Mucosa of stomach (tissue), 1 donor: ENCODE data around the gene WDR75.

Experiments
- H3K27me3 ChIP-seq: one replicate; pipeline ENCODE4 v1.7.0; 2013; ENCODE audit warnings: mild to moderate bottlenecking, low read length; ENCODE audit not compliant: control insufficient read depth, insufficient read depth
- H3K36me3 ChIP-seq: one replicate; pipeline ENCODE4 v1.7.0; 2013; ENCODE audit warnings: low read length; ENCODE audit not compliant: control insufficient read depth, insufficient read depth
- H3K4me1 ChIP-seq: one replicate; pipeline ENCODE4 v1.7.0; 2013; ENCODE audit warnings: mild to moderate bottlenecking, low read length; ENCODE audit not compliant: control insufficient read depth, insufficient read depth
- H3K4me3 ChIP-seq: one replicate; pipeline ENCODE4 v1.7.0; 2013; ENCODE audit warnings: low read length
- H3K9ac ChIP-seq: one replicate; pipeline ENCODE4 v1.7.0; 2013; ENCODE audit warnings: mild to moderate bottlenecking, low read length, moderate library complexity
- H3K9me3 ChIP-seq: one replicate; pipeline ENCODE4 v1.7.0; 2013; ENCODE audit warnings: mild to moderate bottlenecking, low read length, moderate library complexity; ENCODE audit not compliant: control insufficient read depth
- donor health status: Pancreatic carcinoma.

The WDR75 gene

DNA sequence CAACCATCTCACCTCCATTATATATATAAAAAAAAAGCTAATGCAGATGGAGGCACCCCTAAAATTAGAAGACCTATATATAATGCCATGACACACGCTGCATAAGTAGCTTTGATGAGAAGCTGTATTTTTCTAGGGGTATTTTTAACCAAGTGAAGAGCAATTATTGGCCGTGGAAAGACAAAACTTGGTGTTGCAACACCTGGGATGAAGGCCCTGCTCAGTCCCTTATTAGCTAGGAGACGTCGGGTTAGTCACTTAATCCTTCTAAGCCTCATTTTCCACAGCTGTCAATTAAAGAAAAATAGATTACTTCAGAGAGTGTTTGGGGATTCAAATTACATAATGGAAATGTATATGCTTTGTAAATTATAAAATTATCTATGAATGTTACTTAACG lies 63.0 kb downstream of the WDR75 start:
- no peaks in the 10 kb centered on the region for H3K27me3 ChIP-seq
- H3K9ac ChIP-seq: no peak overlapping the region
- H3K4me3 ChIP-seq: no peak overlapping the region
- H3K4me1 ChIP-seq: peaks cover 34% of the 10 kb centered on the region
- no peaks in the 10 kb centered on the region for H3K36me3 ChIP-seq
- H3K9me3 ChIP-seq: no peaks in the 10 kb centered on the region

DNA sequence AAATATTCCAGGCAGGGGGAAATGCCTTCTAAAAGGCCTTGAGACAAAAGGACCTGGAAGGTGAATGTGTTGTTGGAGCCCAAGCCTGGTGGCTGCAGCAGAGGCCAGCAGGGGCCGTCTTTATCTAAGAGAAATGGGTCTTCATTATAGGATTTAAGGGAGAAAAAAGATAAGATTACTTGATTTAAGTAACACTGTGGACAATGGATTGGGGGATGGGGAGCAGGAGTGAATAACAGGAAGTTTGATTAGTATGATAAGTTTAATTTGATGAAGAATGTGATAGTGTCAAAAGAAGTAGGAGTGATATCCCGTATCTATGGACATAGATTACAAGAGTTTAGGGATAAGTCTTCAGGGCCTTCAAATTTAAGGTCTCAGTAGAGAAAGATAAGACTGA lies 64.2 kb downstream of the WDR75 start:
- peaks cover 32% of the 10 kb centered on the region for H3K4me1 ChIP-seq
- H3K27me3 ChIP-seq: no peaks in the 10 kb centered on the region
- no peak overlapping the region for H3K4me3 ChIP-seq
- H3K36me3 ChIP-seq: no peaks in the 10 kb centered on the region
- H3K9ac ChIP-seq: no peak overlapping the region
- H3K9me3 ChIP-seq: no peaks in the 10 kb centered on the region

DNA sequence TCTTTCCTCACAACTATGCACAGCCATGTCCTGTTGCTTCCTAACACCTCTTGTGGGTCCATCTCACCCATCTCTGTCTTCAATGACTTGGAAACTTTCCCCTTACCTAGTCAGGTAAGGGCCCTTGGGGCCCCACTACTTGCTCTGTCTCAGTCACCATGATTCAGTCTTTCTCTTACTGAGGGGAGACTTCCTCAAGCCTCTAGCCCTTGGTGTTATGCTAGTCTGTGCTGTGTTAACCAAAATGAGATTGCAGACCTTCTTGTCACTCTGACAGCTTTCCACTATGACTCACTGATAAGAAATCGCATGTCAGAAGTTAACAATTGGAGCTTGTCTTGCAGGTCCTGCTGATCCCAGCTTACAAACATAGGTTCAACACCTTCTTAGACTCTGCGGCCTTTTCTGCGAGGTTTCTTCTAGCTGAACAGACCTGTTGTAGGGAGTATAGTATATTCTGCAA lies 65.3 kb downstream of the WDR75 start:
- H3K36me3 ChIP-seq: no peaks in the 10 kb centered on the region
- no peak overlapping the region for H3K4me3 ChIP-seq
- no peaks in the 10 kb centered on the region for H3K27me3 ChIP-seq
- no peak overlapping the region for H3K9ac ChIP-seq
- H3K4me1 ChIP-seq: peaks cover 24% of the 10 kb centered on the region
- no peaks in the 10 kb centered on the region for H3K9me3 ChIP-seq

DNA sequence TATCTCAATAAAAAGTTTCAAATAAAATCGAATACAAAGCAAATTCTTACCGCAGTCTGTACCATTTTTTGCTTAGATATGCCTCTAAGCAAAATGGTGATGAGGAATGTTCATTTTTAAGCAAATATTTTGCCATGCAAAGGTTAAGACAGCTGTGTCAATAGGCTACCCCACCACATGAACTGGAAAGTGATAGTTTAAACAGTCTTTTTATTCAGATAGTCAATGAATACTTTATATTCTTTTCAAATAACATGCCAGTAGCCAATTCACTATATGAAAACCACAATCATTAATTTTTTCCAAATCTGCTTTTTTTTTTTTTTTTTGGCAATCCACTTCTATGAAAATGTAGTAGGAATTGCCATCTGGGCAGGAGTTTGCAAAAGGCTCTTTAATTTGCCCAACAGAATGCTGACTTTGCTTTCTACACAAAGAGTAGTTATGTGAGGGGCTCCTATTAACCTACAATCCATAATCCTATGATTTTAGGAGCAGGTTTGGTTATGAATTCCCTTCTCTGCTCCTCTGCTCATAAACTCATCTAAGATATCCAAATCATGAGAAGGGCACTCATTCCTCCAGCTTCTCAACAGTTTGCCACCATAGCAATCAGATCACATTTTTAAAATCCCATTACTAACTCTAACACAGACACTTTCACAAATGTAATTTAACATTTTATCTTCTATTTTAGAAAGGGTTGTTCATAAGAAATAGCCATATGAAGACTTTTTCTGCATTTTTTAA lies 70.1 kb downstream of the WDR75 start:
- peaks cover 10% of the 10 kb centered on the region for H3K4me1 ChIP-seq
- H3K27me3 ChIP-seq: no peaks in the 10 kb centered on the region
- H3K9me3 ChIP-seq: no peaks in the 10 kb centered on the region
- H3K36me3 ChIP-seq: no peaks in the 10 kb centered on the region
- H3K4me3 ChIP-seq: no peak overlapping the region
- H3K9ac ChIP-seq: no peak overlapping the region

DNA sequence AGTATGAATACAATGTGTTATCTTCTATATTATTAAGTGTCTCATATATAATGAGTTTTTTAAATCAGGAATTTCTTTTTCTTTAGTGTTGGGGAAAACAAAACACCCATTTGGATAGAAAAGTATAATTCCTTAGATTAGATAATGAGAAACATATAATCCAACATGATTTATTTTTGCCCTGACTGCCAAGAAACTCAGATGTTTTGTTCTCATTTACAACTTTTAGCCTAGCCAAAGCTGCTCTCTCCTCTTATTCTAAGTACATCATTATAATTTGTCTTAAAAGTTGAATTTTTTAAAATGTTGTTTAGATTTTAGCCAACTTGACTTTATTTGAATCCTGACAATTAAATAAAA lies 70.7 kb downstream of the WDR75 start:
- Histone ChIP-seq H3K9me3 (no peaks in the 10 kb centered on the region), H3K4me1 (peaks cover 6% of the 10 kb centered on the region), H3K27me3 (no peaks in the 10 kb centered on the region), H3K9ac (no peak overlapping the region), H3K36me3 (no peaks in the 10 kb centered on the region), H3K4me3 (no peak overlapping the region)

DNA sequence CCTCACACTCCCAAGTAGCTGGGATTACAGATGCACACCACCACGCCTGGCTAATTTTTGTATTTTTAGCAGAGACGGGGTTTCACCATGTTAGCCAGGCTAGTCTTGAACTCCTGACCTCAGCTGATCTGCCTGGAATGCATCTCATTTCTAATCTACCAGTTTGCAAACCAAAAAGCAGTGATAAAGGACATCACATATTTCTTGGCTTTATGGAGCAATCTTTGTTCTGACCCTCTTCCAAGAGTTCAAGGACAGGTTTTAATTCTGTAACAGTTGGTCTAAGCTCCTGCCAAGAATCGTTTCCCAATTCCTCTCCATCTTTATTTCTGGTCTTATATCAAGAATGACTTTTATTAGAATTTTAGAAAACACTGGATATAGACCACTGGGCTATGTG lies 71.6 kb downstream of the WDR75 start:
- Histone ChIP-seq H3K4me3 (no peak overlapping the region), H3K4me1 (peaks cover 6% of the 10 kb centered on the region), H3K9me3 (no peaks in the 10 kb centered on the region), H3K36me3 (no peaks in the 10 kb centered on the region), H3K9ac (no peak overlapping the region), H3K27me3 (no peaks in the 10 kb centered on the region)

DNA sequence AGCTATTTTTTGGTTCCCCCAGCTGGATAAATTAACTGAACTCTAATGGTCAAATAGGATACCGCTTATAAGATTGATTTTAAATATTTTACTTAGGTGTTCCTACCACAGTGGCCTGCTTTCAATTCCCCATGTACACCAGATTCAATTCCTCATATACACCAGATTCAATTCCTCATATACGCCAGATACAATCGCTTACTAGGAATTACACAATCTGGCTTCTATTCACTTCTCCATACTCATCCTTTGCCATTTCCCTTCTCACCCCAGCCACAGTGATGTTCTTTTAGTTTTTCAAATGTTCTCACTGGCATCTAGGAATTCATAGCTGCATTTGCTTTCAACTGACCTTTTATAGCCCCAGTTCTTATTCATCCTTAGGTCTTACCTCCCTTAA lies 72.8 kb downstream of the WDR75 start:
- Histone ChIP-seq H3K36me3 (no peaks in the 10 kb centered on the region), H3K9me3 (no peaks in the 10 kb centered on the region), H3K4me1 (peaks cover 6% of the 10 kb centered on the region), H3K27me3 (no peaks in the 10 kb centered on the region), H3K4me3 (no peak overlapping the region), H3K9ac (no peak overlapping the region)

DNA sequence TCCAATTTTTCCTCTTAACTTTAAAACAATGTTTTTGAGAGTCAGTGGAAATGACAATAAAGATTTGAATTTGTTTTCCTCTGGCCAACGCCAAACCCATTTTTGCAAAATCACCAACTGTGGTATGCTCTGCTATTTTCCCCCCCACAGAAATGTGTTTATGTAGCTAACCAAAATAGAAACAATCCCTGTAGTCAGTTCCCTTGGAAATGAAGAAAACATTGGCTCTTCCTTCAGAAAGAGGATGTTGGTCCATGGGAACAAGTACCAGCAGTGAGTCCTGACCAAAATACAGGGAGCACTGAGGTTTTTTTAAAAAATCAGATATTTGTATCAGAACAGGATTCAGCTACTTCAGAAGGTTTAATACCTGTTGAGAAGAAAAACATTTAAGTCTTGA lies 74.0 kb downstream of the WDR75 start:
- H3K36me3 ChIP-seq: no peaks in the 10 kb centered on the region
- no peak overlapping the region for H3K4me3 ChIP-seq
- no peaks in the 10 kb centered on the region for H3K9me3 ChIP-seq
- no peak overlapping the region for H3K9ac ChIP-seq
- no peaks in the 10 kb centered on the region for H3K4me1 ChIP-seq
- no peaks in the 10 kb centered on the region for H3K27me3 ChIP-seq

DNA sequence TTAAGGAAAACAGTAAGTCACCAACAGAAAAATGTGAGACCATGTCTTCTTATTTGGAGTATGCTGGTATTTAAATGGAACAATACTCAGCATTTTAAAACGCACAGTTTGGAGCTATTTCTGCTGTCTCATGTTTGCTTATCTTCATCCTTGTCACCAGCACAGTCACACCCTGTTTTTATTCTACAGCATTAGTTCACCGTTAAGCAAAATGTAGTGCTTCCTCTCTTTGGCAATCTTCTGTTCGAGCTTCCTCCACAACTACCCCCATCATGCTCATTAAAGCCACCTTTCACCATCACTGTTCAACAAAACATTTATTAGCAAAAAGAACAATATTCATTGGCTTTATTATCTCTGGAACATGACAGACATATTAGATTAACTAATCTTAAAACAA lies 75.3 kb downstream of the WDR75 start:
- Histone ChIP-seq H3K4me1 (peaks cover 6% of the 10 kb centered on the region), H3K27me3 (no peaks in the 10 kb centered on the region), H3K9me3 (no peaks in the 10 kb centered on the region)

DNA sequence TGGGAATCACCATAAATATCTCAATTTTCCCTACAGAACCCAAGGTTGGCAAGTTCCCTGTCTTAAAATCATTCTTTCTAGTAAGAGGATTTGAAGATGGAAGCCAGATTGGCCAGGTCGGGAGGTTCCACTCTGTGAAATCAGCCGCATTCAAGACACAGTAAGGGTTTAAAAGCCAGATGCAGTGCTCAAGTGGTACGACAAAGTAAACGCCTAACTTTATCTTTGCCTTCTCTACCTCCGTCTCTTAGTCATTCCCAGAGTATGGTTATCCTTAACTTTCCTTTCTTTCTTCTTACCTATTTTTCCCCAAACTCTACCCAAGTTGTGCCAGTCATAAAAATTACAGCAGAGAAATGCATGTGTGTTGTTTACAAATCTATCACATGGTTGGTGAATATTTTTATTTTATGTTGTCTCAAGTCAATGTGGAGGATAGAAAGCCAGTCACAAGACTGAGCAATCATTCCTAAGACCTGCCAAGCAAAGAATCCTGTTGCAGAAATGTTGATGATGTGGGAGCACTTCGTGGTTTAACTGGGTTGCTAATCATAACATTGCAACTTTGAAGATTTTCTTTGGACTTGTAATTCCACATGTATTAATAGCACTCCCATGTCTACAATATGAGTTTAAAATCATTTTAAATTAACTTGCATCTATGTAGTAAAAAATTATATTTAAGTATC lies 76.7 kb downstream of the WDR75 start:
- no peaks in the 10 kb centered on the region for H3K27me3 ChIP-seq
- no peaks in the 10 kb centered on the region for H3K36me3 ChIP-seq
- peaks cover 21% of the 10 kb centered on the region for H3K4me1 ChIP-seq
- no peaks in the 10 kb centered on the region for H3K9me3 ChIP-seq
- H3K9ac ChIP-seq: no peak overlapping the region
- no peak overlapping the region for H3K4me3 ChIP-seq

More for the DNA sequence above, 75.3 kb downstream of the WDR75 start:
- no peaks in the 10 kb centered on the region for H3K36me3 ChIP-seq
- no peak overlapping the region for H3K9ac ChIP-seq
- no peak overlapping the region for H3K4me3 ChIP-seq

DNA sequence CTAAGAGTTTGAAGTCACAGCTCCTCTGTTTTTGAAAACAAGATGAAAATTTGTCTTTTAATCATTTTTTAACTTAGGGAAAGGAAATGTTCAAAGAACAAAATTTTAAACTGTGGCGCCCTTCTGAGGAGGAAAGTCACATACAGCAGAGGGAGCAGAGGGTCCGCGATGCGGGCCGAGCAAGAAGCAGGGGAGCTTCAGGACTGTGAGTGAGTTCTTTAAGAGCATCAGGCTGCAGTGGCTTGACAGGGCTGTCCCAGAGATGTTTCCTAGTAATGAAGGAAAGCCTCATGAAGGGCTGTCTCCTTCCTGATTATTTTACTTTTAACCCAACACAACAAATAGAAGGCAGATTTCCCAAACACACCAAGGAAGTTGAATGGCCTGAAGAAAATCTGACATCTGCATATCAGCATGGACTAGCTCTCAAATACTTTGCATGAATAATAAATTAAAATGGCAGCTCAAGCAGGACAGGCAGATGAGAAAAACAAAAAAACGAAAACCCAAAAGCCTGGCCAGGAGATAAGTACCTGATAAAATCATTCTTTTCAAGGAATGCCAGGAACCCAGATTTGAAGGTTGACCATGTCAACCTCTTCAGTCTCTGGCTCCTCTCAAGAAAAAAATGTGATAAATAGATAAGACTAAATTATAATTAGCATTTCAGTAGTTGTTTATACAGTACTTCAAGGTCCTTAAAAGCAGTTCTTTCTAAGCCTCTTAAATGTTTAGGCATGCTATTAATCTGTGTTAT lies 78.5 kb downstream of the WDR75 start:
- peaks cover 32% of the 10 kb centered on the region for H3K4me1 ChIP-seq
- H3K9ac ChIP-seq: no peak overlapping the region
- no peak overlapping the region for H3K4me3 ChIP-seq

More for the DNA sequence above, 78.5 kb downstream of the WDR75 start:
- Histone ChIP-seq H3K36me3 (no peaks in the 10 kb centered on the region), H3K9me3 (no peaks in the 10 kb centered on the region), H3K27me3 (no peaks in the 10 kb centered on the region)
